GM21825 (cell line): ENCODE results near the gene MPIG6B.
"Not testable (repeated sequence)": the region's sequence is repeated elsewhere in the genome, so short reads cannot be mapped to it uniquely, and the experiment has no call there.

Experiments
- ATAC-seq: cut with Tn5 transposase; IDR thresholded peaks from one replicate; pipeline ENCODE4 v1.9.1; 2021; ENCODE audit warnings: mild to moderate bottlenecking, moderate library complexity; ENCODE audit not compliant: unreplicated experiment

MPIG6B gene

GRCh38 chr6:31700740-31701401 is 22.3 kb upstream of the MPIG6B start:
- ATAC-seq: no peak

- ATAC-seq: no peak
Measured at GRCh38 chr6:31701666-31702404, 21.3 kb upstream of the MPIG6B start.

- no peak for ATAC-seq
Measured at GRCh38 chr6:31702405-31702818, 20.8 kb upstream of the MPIG6B start.

- peak; percentile 89 for ATAC-seq
Measured at GRCh38 chr6:31702819-31703716, 20.1 kb upstream of the MPIG6B start, which contains the start of gene ABHD16A. TSS of gene ABHD16A (minus strand) at chr6:31703324. CDS start at chr6:31703281, 43 bp downstream.

GRCh38 chr6:31705931-31706330 is 17.2 kb upstream of the MPIG6B start:
- no peak for ATAC-seq

GRCh38 chr6:31706599-31706998 is 16.6 kb upstream of the MPIG6B start, which contains the start of gene LY6G6F:
TSS of gene LY6G6F (plus strand) at chr6:31706866. CDS start at chr6:31706907, 41 bp downstream.
- ATAC-seq: no peak

GRCh38 chr6:31707701-31708100 is 15.5 kb upstream of the MPIG6B start:
- ATAC-seq: no peak

GRCh38 chr6:31708224-31708623 is 14.9 kb upstream of the MPIG6B start:
- ATAC-seq: no peak

GRCh38 chr6:31709157-31709556 is 14.0 kb upstream of the MPIG6B start:
- ATAC-seq: not testable (repeated sequence)

- no peak for ATAC-seq
Measured at GRCh38 chr6:31710523-31711219, 12.5 kb upstream of the MPIG6B start.

- ATAC-seq: no peak
Measured at GRCh38 chr6:31711233-31711632, 11.9 kb upstream of the MPIG6B start.

GRCh38 chr6:31712296-31712695 is 10.9 kb upstream of the MPIG6B start:
- no peak for ATAC-seq

- no peak for ATAC-seq
Measured at GRCh38 chr6:31713465-31713864, 9.7 kb upstream of the MPIG6B start.

- no peak for ATAC-seq
Measured at GRCh38 chr6:31713991-31714684, 9.0 kb upstream of the MPIG6B start.

GRCh38 chr6:31715022-31715958 is 7.9 kb upstream of the MPIG6B start, which contains the start of gene LY6G6D:
TSS of gene LY6G6D (plus strand) at chr6:31715348. CDS start at chr6:31715356, 8 bp downstream.
- no peak for ATAC-seq

- ATAC-seq: no peak
Measured at GRCh38 chr6:31717499-31718222, 5.5 kb upstream of the MPIG6B start.

GRCh38 chr6:31718265-31718664 is 4.9 kb upstream of the MPIG6B start:
- ATAC-seq: no peak

GRCh38 chr6:31719001-31719400 is 4.2 kb upstream of the MPIG6B start:
- no peak for ATAC-seq
